K562 (cell line): ENCODE measurements around the gene PLCB3. TPM values are rescaled to one million over a fixed set of nuclear protein-coding genes. Genes with fewer than 3 reads are reported as not detected.

Source experiments
- NR2C1 ChIP-seq, 2 experiments: fragments of 450-650 bp; IDR thresholded peaks; 2 replicates each; pipeline ENCODE4 v1.6.1; 2017; ENCODE audit warnings: mild to moderate bottlenecking in 2 of 2, antibody characterized with exemption in 1 of 2, inconsistent platforms in 1 of 2, missing compliant biosample characterization in 1 of 2, missing genetic modification characterization in 1 of 2
- TGIF2 ChIP-seq: sonication (generic); formaldehyde crosslinking; IDR thresholded peaks from 2 replicates; pipeline ENCODE4 v1.8.1; 2022; ENCODE audit warnings: mild to moderate bottlenecking, missing genetic modification reagents, moderate library complexity
- ZBTB1 ChIP-seq: sonication (generic); formaldehyde crosslinking; IDR thresholded peaks from 2 replicates; pipeline ENCODE4 v1.8.1; 2023; ENCODE audit warnings: missing genetic modification reagents, low read depth, mild to moderate bottlenecking, borderline replicate concordance
- polyA plus RNA-seq, 8 experiments: library from polyadenylated mRNA; depleted of rRNA in 4 of 8; stranded (reverse) in 5 of 8; unstranded in 3 of 8; fragments of >200 nt; fragmentation: Nextera tagmentation in 2 of 8; fragmentation: Illumina TruSeq in 1 of 8; extraction: Ambion mirVana in 2 of 8; extraction: Trizol in 1 of 8; gene quantifications; 2 replicates each; pipeline versions ENCODE4 v1.2.1 to v1.2.3, GENCODE V29; 2011 to 2014; ENCODE audit warnings: inconsistent platforms in 1 of 8, missing spikeins in 1 of 8
- total RNA-seq, 7 experiments: library from RNA; depleted of rRNA in 6 of 7; stranded (reverse); fragments of >200 nt in 6 of 7; fragmentation: Illumina TruSeq in 2 of 7; extraction: Trizol in 2 of 7; gene quantifications; 2 replicates each; pipeline versions ENCODE4 v1.2.1 to v1.2.3, GENCODE V29; 2011 to 2021; ENCODE audit warnings: low replicate concordance in 1 of 7
- TF ChIP-seq, protein P1 (sequence below), 2 experiments: fragments of 450-650 bp; IDR thresholded peaks; 2 replicates each; pipeline ENCODE4 v1.6.1; 2016; ENCODE audit warnings: mild to moderate bottlenecking in 2 of 2, borderline replicate concordance in 1 of 2, low read depth in 1 of 2, moderate library complexity in 1 of 2
- TF ChIP-seq, protein P2 (sequence below): fragments of 450-650 bp; formaldehyde crosslinking; IDR thresholded peaks from 2 replicates; pipeline ENCODE4 v1.4.0; 2022; ENCODE audit warnings: missing genetic modification characterization
- TF ChIP-seq, protein P3 (sequence below): sonication (generic); formaldehyde crosslinking; IDR thresholded peaks from 2 replicates; pipeline ENCODE4 v1.8.1; 2022; ENCODE audit warnings: missing genetic modification reagents
- TF ChIP-seq, protein P4 (sequence below): fragments of 450-650 bp; IDR thresholded peaks from 2 replicates; pipeline ENCODE4 v1.7.0; 2016; ENCODE audit warnings: borderline replicate concordance
- TF ChIP-seq, protein P5 (sequence below): fragments of 150-350 bp; conservative IDR thresholded peaks from 2 replicates; pipeline ENCODE4 v1.6.1; 2014; ENCODE audit warnings: low read length

PLCB3 gene
- total and polyA plus RNA-seq, 9 of the 15 experiments (the other 6 are each of a cell fraction or from before 2014, with no cell fraction given) = 0.31 to 44.8 (median 14.6) TPM

DNA sequence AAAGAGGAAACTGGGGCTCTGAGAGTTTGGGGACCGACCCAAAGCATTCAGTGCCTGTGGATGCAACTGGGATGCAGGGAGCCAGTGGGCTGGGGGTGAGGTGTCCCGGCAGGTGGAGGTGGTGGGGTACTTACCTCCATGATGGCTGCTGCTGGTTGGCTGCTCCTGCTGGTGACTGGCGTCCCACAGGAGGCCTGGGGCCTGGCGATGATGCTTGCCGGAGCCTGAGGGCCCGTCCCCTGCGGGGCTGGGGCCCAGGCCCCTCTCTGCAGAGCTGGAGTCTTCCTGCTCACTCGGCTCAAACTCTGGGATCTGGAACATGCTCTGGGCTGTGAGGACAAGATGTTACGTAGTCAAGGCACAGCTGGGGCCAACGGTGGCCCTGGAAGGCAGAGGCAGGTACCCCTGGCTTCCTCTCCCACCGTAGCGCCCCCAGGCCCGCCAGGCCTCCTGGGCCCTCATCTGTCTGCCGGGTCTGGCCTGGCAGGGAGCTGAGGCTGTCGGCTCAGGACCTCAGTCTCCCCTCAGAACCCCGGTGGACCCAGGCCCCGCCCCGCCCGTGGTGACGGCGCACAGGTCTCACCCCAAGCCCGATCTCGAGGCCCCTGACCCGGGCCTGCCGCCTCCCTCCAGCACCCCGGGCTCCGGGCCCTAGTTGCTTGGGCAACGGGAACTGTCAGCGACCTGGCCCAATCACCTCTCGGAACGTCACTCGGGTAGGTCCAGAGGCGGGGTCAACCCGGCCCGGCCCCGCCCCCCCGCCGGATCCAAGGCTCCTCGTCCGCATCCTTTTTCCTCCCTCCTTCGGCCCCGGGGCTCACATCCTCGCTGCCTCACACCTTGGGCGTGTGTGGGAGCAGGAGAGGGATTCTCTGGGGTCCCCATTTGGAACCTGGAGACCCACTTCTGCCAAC lies 33.0 kb downstream of the PLCB3 start, which contains the start of gene BAD (continued):
- TF ChIP-seq NR2C1 (IDR thresholded peaks at IDR 0.05) (no peak), NR2C1 (tag; IDR thresholded peaks at IDR 0.05) (0 out of 2 replicates have a peak, but pooled peaks have one; percentile 15), ZBTB1 (CRISPR knock-in tag) (no peak), TGIF2 (CRISPR knock-in tag) (no peak)
- TF ChIP-seq, protein P1, sequence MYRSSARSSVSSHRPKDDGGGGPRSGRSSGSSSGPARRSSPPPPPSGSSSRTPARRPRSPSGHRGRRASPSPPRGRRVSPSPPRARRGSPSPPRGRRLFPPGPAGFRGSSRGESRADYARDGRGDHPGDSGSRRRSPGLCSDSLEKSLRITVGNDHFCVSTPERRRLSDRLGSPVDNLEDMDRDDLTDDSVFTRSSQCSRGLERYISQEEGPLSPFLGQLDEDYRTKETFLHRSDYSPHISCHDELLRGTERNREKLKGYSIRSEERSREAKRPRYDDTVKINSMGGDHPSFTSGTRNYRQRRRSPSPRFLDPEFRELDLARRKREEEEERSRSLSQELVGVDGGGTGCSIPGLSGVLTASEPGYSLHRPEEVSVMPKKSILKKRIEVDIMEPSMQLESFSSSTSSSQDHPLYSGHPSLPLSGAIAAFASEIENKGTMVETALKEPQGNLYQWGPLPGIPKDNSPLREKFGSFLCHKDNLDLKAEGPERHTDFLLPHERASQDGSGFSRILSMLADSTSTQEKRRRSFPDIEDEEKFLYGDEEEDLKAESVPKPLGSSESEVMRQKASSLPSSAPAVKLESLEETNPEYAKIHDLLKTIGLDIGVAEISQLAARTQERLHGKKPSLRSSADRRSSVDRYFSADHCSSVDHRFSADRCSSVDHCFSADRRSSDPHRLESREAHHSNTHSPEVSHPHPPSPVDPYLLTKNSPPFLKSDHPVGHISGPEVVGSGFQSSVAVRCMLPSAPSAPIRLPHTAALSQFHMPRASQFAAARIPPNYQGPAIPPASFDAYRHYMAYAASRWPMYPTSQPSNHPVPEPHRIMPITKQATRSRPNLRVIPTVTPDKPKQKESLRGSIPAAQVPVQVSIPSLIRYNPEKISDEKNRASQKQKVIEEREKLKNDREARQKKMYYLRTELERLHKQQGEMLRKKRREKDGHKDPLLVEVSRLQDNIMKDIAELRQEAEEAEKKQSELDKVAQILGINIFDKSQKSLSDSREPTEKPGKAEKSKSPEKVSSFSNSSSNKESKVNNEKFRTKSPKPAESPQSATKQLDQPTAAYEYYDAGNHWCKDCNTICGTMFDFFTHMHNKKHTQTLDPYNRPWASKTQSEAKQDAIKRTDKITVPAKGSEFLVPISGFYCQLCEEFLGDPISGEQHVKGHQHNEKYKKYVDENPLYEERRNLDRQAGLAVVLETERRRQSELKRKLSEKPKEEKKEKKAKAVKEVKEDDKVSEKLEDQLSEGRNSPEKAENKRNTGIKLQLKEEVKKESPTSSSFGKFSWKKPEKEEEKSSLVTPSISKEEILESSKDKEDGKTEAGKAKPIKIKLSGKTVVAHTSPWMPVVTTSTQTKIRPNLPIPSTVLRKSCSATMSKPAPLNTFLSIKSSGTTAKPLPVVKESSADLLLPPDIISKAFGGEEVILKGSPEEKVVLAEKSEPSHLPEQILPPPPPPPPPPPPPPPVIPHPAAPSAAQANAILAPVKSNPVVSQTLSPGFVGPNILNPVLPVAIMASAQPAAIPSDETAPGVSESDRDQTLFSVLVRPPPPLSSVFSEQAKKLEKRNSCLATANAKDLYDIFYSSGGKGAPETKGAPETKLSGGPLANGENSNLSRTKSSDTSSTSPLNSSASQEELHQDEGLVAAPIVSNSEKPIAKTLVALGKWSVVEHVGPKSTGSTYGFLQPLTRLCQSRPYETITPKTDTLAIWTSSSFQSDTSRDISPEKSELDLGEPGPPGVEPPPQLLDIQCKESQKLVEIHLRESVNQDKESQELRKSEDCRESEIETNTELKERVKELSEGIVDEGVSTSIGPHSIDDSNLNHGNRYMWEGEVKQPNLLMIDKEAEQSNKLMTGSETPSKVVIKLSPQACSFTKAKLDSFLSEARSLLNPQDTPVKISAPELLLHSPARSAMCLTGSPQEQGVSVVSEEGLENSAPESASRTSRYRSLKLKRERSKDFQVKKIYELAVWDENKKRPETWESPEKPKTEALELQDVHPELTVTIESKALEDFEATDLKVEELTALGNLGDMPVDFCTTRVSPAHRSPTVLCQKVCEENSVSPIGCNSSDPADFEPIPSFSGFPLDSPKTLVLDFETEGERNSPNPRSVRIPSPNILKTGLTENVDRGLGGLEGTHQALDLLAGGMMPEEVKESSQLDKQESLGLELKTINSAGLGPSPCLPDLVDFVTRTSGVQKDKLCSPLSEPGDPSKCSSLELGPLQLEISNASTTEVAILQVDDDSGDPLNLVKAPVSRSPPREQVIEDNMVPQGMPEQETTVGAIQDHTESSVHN (IDR thresholded peaks at IDR 0.05; ENCODE audit: borderline replicate concordance in 1 of 2, low read depth in 1 of 2) = no peak
- TF ChIP-seq, protein P2, sequence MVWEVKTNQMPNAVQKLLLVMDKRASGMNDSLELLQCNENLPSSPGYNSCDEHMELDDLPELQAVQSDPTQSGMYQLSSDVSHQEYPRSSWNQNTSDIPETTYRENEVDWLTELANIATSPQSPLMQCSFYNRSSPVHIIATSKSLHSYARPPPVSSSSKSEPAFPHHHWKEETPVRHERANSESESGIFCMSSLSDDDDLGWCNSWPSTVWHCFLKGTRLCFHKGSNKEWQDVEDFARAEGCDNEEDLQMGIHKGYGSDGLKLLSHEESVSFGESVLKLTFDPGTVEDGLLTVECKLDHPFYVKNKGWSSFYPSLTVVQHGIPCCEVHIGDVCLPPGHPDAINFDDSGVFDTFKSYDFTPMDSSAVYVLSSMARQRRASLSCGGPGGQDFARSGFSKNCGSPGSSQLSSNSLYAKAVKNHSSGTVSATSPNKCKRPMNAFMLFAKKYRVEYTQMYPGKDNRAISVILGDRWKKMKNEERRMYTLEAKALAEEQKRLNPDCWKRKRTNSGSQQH = no peak
- TF ChIP-seq, protein P3, sequence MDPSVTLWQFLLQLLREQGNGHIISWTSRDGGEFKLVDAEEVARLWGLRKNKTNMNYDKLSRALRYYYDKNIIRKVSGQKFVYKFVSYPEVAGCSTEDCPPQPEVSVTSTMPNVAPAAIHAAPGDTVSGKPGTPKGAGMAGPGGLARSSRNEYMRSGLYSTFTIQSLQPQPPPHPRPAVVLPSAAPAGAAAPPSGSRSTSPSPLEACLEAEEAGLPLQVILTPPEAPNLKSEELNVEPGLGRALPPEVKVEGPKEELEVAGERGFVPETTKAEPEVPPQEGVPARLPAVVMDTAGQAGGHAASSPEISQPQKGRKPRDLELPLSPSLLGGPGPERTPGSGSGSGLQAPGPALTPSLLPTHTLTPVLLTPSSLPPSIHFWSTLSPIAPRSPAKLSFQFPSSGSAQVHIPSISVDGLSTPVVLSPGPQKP = no peak
- TF ChIP-seq, protein P4, sequence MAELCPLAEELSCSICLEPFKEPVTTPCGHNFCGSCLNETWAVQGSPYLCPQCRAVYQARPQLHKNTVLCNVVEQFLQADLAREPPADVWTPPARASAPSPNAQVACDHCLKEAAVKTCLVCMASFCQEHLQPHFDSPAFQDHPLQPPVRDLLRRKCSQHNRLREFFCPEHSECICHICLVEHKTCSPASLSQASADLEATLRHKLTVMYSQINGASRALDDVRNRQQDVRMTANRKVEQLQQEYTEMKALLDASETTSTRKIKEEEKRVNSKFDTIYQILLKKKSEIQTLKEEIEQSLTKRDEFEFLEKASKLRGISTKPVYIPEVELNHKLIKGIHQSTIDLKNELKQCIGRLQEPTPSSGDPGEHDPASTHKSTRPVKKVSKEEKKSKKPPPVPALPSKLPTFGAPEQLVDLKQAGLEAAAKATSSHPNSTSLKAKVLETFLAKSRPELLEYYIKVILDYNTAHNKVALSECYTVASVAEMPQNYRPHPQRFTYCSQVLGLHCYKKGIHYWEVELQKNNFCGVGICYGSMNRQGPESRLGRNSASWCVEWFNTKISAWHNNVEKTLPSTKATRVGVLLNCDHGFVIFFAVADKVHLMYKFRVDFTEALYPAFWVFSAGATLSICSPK = no peak
- TF ChIP-seq, protein P5, sequence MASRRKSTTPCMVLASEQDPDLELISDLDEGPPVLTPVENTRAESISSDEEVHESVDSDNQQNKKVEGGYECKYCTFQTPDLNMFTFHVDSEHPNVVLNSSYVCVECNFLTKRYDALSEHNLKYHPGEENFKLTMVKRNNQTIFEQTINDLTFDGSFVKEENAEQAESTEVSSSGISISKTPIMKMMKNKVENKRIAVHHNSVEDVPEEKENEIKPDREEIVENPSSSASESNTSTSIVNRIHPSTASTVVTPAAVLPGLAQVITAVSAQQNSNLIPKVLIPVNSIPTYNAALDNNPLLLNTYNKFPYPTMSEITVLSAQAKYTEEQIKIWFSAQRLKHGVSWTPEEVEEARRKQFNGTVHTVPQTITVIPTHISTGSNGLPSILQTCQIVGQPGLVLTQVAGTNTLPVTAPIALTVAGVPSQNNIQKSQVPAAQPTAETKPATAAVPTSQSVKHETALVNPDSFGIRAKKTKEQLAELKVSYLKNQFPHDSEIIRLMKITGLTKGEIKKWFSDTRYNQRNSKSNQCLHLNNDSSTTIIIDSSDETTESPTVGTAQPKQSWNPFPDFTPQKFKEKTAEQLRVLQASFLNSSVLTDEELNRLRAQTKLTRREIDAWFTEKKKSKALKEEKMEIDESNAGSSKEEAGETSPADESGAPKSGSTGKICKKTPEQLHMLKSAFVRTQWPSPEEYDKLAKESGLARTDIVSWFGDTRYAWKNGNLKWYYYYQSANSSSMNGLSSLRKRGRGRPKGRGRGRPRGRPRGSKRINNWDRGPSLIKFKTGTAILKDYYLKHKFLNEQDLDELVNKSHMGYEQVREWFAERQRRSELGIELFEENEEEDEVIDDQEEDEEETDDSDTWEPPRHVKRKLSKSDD = no peak
